A549 (cell line): ENCODE measurements around the gene MGLL. TPM values are rescaled to one million over a fixed set of nuclear protein-coding genes. Genes with fewer than 3 reads are reported as not detected.

Experiments used
- ATAC-seq, 2 experiments: fragments of 200-7000 bp in 1 of 2; fragments of >200 bp in 1 of 2; cut with Nextera tagmentation in 1 of 2; cut with Tn5 transposase in 1 of 2; 3 replicates each; pipeline versions ENCODE4 v1.8.0 to v1.9.1; 2018 to 2020; ENCODE audit warnings: mild to moderate bottlenecking in 1 of 2, moderate library complexity in 1 of 2
- CTCF ChIA-PET: fragments of 300-600 bp; sonication (Branson Sonifier 250); formaldehyde crosslinking; extraction: SDS; loops from one replicate; lab custom pipeline; 2021; ENCODE audit warnings: antibody characterized with exemption, inconsistent platforms; lab: Yijun Ruan, JAX
- POLR2A ChIA-PET: fragments of 350-600 bp; formaldehyde crosslinking; extraction: SDS; loops from one replicate; lab custom pipeline; 2021; ENCODE audit warnings: antibody characterized with exemption, inconsistent platforms; lab: Yijun Ruan, JAX
- DNase-seq, 2 experiments: peaks; one replicate each; pipeline versions ENCODE4 v3.0.0 to v3.0.0-alpha.2; 2011 to 2016; ENCODE audit warnings: low read depth in 1 of 2, low spot score in 1 of 2
- FAIRE-seq: peaks from 2 replicates; lab custom pipeline; 2011; peaks lifted over from hg19 to GRCh38; lab: Jason Lieb, UNC
- H3K27ac ChIP-seq, 2 experiments: fragments of >200 bp; sonication (Bioruptor Twin); formaldehyde crosslinking; 3 replicates each; pipeline ENCODE4 v1.5.1; 2016 to 2017
- H3K4me1 ChIP-seq: fragments of >200 bp; sonication (Bioruptor Twin); formaldehyde crosslinking; 3 replicates; pipeline ENCODE4 v1.6.1; 2016
- H3K4me2 ChIP-seq: fragments of >200 bp; sonication (Bioruptor Twin); formaldehyde crosslinking; 3 replicates; pipeline ENCODE4 v1.6.1; 2016
- H3K4me3 ChIP-seq: fragments of >200 bp; sonication (Bioruptor Twin); formaldehyde crosslinking; 3 replicates; pipeline ENCODE4 v1.5.1; 2016
- H3K9me3 ChIP-seq: fragments of >200 bp; sonication (Bioruptor Twin); formaldehyde crosslinking; 3 replicates; pipeline ENCODE4 v1.6.1; 2016
- BHLHE40 ChIP-seq: IDR thresholded peaks from 2 replicates; pipeline ENCODE4 v1.6.1; 2012; ENCODE audit warnings: low read depth, low read length, inconsistent platforms
- CBX2 ChIP-seq: fragments of 200-600 bp; sonication (generic); IDR thresholded peaks from 2 replicates; pipeline ENCODE4 v1.6.1; 2016; ENCODE audit warnings: low read depth, mild to moderate bottlenecking, borderline replicate concordance
- EHMT2 ChIP-seq: fragments of 200-600 bp; sonication (generic); IDR thresholded peaks from 2 replicates; pipeline ENCODE4 v1.6.1; 2016; ENCODE audit warnings: antibody characterized with exemption, low read depth, mild to moderate bottlenecking, moderate library complexity
- ESRRA ChIP-seq: fragments of 150-350 bp; IDR thresholded peaks from 2 replicates; pipeline ENCODE4 v1.6.1; 2014; ENCODE audit warnings: mild to moderate bottlenecking, low read length, borderline replicate concordance
- FOSB ChIP-seq: fragments of 250-450 bp; sonication (Bioruptor Pico); IDR thresholded peaks from 2 replicates; pipeline ENCODE4 v1.5.0; 2020; ENCODE audit warnings: mild to moderate bottlenecking, moderate library complexity
- FOSL2 ChIP-seq, 2 experiments: fragments of 450-650 bp in 1 of 2; fragments of >200 bp in 1 of 2; sonication (Bioruptor Twin) in 1 of 2; formaldehyde crosslinking; IDR thresholded peaks; 2 replicates each; pipeline versions ENCODE4 v1.5.0 to v1.6.1; 2016 to 2020; ENCODE audit warnings: mild to moderate bottlenecking in 1 of 2, moderate library complexity in 1 of 2
- GATA3 ChIP-seq: IDR thresholded peaks from 2 replicates; pipeline ENCODE4 v1.6.1; 2012; ENCODE audit warnings: borderline replicate concordance
- HDAC2 ChIP-seq: fragments of 200-600 bp; sonication (generic); IDR thresholded peaks from 2 replicates; pipeline ENCODE4 v1.6.1; 2016
- HOXB13 ChIP-seq: fragments of 250-450 bp; sonication (Bioruptor Pico); IDR thresholded peaks from 2 replicates; pipeline ENCODE4 v1.5.0; 2020; ENCODE audit warnings: low read depth, mild to moderate bottlenecking, moderate library complexity
- HOXB5 ChIP-seq: fragments of 250-450 bp; sonication (Bioruptor Pico); IDR thresholded peaks from 2 replicates; pipeline ENCODE4 v1.5.0; 2020; ENCODE audit warnings: mild to moderate bottlenecking, moderate library complexity
- JUN ChIP-seq, 2 experiments: fragments of >200 bp; sonication (Bioruptor Twin); formaldehyde crosslinking; IDR thresholded peaks; 2 replicates in 1 of 2; 3 replicates in 1 of 2; pipeline ENCODE4 v1.6.1; 2016 to 2017
- JUNB ChIP-seq: fragments of >200 bp; sonication (Bioruptor Twin); formaldehyde crosslinking; IDR thresholded peaks from 2 replicates; pipeline ENCODE4 v1.6.1; 2016
- KDM5A ChIP-seq: fragments of 200-600 bp; sonication (generic); IDR thresholded peaks from 2 replicates; pipeline ENCODE4 v1.6.1; 2016; ENCODE audit warnings: antibody characterized with exemption, mild to moderate bottlenecking
- MAFK ChIP-seq: fragments of 450-650 bp; IDR thresholded peaks from 2 replicates; pipeline ENCODE4 v1.6.1; 2014; ENCODE audit not compliant: partially characterized antibody
- NFE2L2 ChIP-seq: fragments of 150-350 bp; conservative IDR thresholded peaks from 2 replicates; pipeline ENCODE4 v1.6.1; 2014; ENCODE audit warnings: low read length
- NR3C1 ChIP-seq: fragments of >200 bp; sonication (Bioruptor Twin); formaldehyde crosslinking; IDR thresholded peaks from 3 replicates; pipeline ENCODE4 v1.6.1; 2017
- PHF8 ChIP-seq: fragments of 200-600 bp; sonication (generic); IDR thresholded peaks from 2 replicates; pipeline ENCODE4 v1.6.1; 2016; ENCODE audit warnings: low read depth, mild to moderate bottlenecking, antibody characterized with exemption, moderate library complexity, borderline replicate concordance
- POLR2AphosphoS2 ChIP-seq: conservative IDR thresholded peaks from 2 replicates; pipeline ENCODE4 v1.6.1; 2012; ENCODE audit warnings: low read length, improper control_type of control experiment, inconsistent platforms
- RNF2 ChIP-seq: fragments of 200-600 bp; sonication (generic); IDR thresholded peaks from 2 replicates; pipeline ENCODE4 v1.6.1; 2016; ENCODE audit warnings: low read depth, mild to moderate bottlenecking, antibody characterized with exemption, moderate library complexity, borderline replicate concordance
- SREBF2 ChIP-seq: fragments of 450-650 bp; IDR thresholded peaks from 2 replicates; pipeline ENCODE4 v1.6.1; 2014; ENCODE audit warnings: mild to moderate bottlenecking, moderate library complexity
- TFCP2L1 ChIP-seq: fragments of 250-450 bp; sonication (Bioruptor Pico); IDR thresholded peaks from 2 replicates; pipeline ENCODE4 v1.5.0; 2021; ENCODE audit warnings: mild to moderate bottlenecking
- TP53 ChIP-seq: fragments of 250-450 bp; sonication (Bioruptor Pico); IDR thresholded peaks from 2 replicates; pipeline ENCODE4 v1.5.0; 2021; ENCODE audit warnings: mild to moderate bottlenecking, moderate library complexity
- ZFP36 ChIP-seq: fragments of 450-650 bp; IDR thresholded peaks from 2 replicates; pipeline ENCODE4 v1.6.1; 2014; ENCODE audit warnings: borderline replicate concordance; ENCODE audit not compliant: partially characterized antibody
- ZNF302 ChIP-seq: fragments of 250-450 bp; sonication (Bioruptor Pico); IDR thresholded peaks from 2 replicates; pipeline ENCODE4 v1.9.0; 2021; ENCODE audit warnings: inconsistent platforms, mild to moderate bottlenecking, moderate library complexity
- WGBS: methylation state at CpG from one replicate; pipeline ENCODE4 v1.1.6; 2017; ENCODE audit errors: missing lambda C conversion rate; 5-methylcytosine and 5-hydroxymethylcytosine counted together
- polyA plus RNA-seq, 4 experiments: library from polyadenylated mRNA; depleted of rRNA in 3 of 4; stranded (reverse); fragments of >200 nt; fragmentation: RNase III in 1 of 4; extraction: RNeasy Plus Mini Kit Qiagen cat#74134 plus additional on column Dnase treatment in 1 of 4; gene quantifications; 2 replicates in 3 of 4; 3 replicates in 1 of 4; pipeline ENCODE4 v1.2.3, GENCODE V29; 2011 to 2017
- TF ChIP-seq, protein P1 (sequence below): fragments of 250-450 bp; sonication (Bioruptor Pico); IDR thresholded peaks from 2 replicates; pipeline ENCODE4 v1.5.0; 2020; ENCODE audit warnings: low read depth, mild to moderate bottlenecking, moderate library complexity
- TF ChIP-seq, protein P2 (sequence below): fragments of 200-600 bp; sonication (generic); IDR thresholded peaks from 2 replicates; pipeline ENCODE4 v1.6.1; 2016; ENCODE audit warnings: antibody characterized with exemption, mild to moderate bottlenecking, moderate library complexity

MGLL gene
- polyA plus RNA-seq, 2 of the 4 experiments (the other 2 are of a cell fraction), result 38.5 to 41.5 TPM

DNA sequence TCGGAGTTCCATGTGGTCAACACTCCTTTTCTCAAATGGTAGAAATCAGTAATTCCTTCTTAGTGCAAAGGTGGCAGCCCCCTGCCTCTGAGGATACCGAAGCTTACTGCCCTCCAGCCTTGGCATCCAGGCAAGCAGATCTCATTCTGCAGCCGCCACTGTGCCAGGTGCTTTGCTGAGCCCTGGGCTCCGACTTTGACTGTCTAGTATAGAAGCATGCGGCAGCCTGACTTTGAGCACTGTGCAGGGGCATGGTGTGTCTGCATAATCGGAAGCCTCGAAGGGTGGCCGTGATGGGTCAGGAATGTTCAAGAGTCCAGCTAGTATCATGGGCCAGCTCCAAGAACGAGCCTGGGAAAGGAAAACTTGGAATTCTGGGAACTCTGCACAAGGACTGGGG lies 109.9 kb downstream of the MGLL start:
- TF ChIP-seq ESRRA, result no peak
- TF ChIP-seq, protein P1, sequence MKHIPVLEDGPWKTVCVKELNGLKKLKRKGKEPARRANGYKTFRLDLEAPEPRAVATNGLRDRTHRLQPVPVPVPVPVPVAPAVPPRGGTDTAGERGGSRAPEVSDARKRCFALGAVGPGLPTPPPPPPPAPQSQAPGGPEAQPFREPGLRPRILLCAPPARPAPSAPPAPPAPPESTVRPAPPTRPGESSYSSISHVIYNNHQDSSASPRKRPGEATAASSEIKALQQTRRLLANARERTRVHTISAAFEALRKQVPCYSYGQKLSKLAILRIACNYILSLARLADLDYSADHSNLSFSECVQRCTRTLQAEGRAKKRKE (CRISPR knock-in tag), result no peak
- TF ChIP-seq HDAC2, result no peak
- H3K9me3 ChIP-seq, result no peaks in the 10 kb centered on the region
- CTCF ChIA-PET, result interaction anchor here (0.9 kb wide), 1 partner anchor 31 kb away, joined by 3 read pairs; no protein-coding TSS in a partner anchor
- DNase-seq (no peak), FAIRE-seq (no peak), ATAC-seq (no peak)
- 91% methylated on average over 7 of the region's 9 CpGs for WGBS
- POLR2A ChIA-PET, result no interaction called here
- H3K4me1 ChIP-seq, result peaks cover 25% of the 10 kb centered on the region
- H3K27ac ChIP-seq, result no peak overlapping the region
- no peak overlapping the region for H3K4me2 ChIP-seq
- no peak overlapping the region for H3K4me3 ChIP-seq

DNA sequence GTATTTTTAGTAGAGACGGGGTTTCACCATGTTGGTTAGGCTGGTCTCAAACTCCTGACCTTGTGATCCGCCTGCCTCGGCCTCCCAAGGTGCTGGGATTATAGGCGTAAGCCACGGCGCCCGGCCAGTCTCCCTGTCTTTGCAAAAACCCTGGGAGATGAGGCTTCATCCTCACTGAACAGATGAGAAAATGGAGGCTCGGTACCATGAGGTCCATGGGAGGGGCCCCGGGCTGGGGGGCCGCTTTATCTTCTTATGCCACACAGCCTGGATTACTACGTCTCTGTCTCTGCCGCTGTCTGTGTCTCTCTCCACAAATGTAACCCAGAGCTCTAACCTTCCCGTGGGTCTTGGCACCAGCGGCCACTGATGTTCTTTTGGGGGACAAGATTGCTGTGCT lies 110.4 kb downstream of the MGLL start:
- ChIA-PET CTCF (no interaction called here), POLR2A (no interaction called here)
- H3K27ac ChIP-seq, result no peak overlapping the region
- H3K4me2 ChIP-seq, result no peak overlapping the region
- DNase-seq (no peak), ATAC-seq (no peak), FAIRE-seq (no peak)
- H3K4me3 ChIP-seq, result no peak overlapping the region
- WGBS, result 90% methylated on average over 13 of the region's 14 CpGs
- no peaks in the 10 kb centered on the region for H3K9me3 ChIP-seq
- H3K4me1 ChIP-seq, result peaks cover 25% of the 10 kb centered on the region
- TF ChIP-seq CBX2, result no peak
- TF ChIP-seq POLR2AphosphoS2, result no peak
- TF ChIP-seq HDAC2, result no peak
- TF ChIP-seq BHLHE40, result no peak
- no peak for TF ChIP-seq FOSL2 (IDR thresholded peaks at IDR 0.05)
- no peak for TF ChIP-seq FOSL2 (CRISPR knock-in tag; IDR thresholded peaks at IDR 0.05)
- TF ChIP-seq RNF2, result no peak
- TF ChIP-seq HOXB13 (CRISPR knock-in tag), result no peak
- no peak for TF ChIP-seq PHF8
- no peak for TF ChIP-seq TP53 (CRISPR knock-in tag)
- no peak for TF ChIP-seq EHMT2
- TF ChIP-seq JUNB, result no peak
- TF ChIP-seq FOSB, result no peak
- no peak for TF ChIP-seq JUN (IDR thresholded peaks at IDR 0.05)

DNA sequence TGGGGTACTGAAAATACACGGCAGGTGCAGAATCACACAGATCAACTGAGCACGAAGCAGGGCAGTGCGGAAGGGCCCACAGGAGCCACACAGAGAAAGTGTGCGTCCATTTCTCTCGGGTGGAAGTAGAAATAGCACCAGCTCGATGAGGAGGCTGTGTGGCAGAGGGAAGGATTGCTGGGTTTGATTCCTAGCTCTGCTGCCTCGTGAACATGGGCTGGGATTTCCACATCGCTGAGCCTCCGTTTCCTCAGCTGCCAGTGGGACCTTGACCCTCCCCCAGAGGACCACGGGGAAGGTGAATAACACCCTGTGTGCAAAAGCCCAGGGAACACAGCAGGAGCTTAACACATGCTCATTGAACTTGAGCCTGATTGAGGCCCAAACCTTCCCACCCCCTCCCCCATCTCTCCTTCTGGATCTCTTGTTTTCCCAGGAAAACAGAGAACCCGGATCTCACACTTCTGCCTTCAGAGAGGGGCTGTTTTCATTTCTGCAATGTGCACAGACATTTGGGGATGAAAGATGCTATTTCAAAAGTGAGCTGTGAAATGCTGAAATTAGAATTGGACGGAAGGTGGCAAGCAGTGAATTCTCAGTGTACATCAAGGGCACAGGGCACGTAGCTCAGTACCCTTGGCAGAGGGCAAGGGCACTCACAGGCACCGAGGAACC lies 111.2 kb downstream of the MGLL start:
- POLR2A ChIA-PET, result no interaction called here
- Histone ChIP-seq H3K4me1 (peaks cover 25% of the 10 kb centered on the region), H3K9me3 (no peaks in the 10 kb centered on the region), H3K4me2 (peak overlapping the region; percentile 24), H3K27ac (peak overlapping the region; percentile 49 to 81), H3K4me3 (no peak overlapping the region)
- TF ChIP-seq GATA3 (no peak), ZFP36 (no peak), MAFK (no peak), ZNF302 (no peak), NR3C1 (no peak), POLR2AphosphoS2 (no peak), TFCP2L1 (CRISPR knock-in tag) (no peak), TP53 (CRISPR knock-in tag) (no peak), NFE2L2 (no peak), HOXB5 (no peak), SREBF2 (no peak), KDM5A (no peak)
- TF ChIP-seq, protein P2, sequence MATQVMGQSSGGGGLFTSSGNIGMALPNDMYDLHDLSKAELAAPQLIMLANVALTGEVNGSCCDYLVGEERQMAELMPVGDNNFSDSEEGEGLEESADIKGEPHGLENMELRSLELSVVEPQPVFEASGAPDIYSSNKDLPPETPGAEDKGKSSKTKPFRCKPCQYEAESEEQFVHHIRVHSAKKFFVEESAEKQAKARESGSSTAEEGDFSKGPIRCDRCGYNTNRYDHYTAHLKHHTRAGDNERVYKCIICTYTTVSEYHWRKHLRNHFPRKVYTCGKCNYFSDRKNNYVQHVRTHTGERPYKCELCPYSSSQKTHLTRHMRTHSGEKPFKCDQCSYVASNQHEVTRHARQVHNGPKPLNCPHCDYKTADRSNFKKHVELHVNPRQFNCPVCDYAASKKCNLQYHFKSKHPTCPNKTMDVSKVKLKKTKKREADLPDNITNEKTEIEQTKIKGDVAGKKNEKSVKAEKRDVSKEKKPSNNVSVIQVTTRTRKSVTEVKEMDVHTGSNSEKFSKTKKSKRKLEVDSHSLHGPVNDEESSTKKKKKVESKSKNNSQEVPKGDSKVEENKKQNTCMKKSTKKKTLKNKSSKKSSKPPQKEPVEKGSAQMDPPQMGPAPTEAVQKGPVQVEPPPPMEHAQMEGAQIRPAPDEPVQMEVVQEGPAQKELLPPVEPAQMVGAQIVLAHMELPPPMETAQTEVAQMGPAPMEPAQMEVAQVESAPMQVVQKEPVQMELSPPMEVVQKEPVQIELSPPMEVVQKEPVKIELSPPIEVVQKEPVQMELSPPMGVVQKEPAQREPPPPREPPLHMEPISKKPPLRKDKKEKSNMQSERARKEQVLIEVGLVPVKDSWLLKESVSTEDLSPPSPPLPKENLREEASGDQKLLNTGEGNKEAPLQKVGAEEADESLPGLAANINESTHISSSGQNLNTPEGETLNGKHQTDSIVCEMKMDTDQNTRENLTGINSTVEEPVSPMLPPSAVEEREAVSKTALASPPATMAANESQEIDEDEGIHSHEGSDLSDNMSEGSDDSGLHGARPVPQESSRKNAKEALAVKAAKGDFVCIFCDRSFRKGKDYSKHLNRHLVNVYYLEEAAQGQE, result no peak
- CTCF ChIA-PET, result interaction anchor here (0.7 to 2.0 kb wide), 3 partner anchors 11 to 49 kb away, joined by 3 to 9 read pairs (median 5); no protein-coding TSS in a partner anchor
- WGBS, result 69% methylated on average over 13 of the region's 14 CpGs
- no peak for FAIRE-seq
- no peak for DNase-seq
- no peak for ATAC-seq
